ENCODE data around the gene NF2. TPM values are rescaled to one million over a fixed set of nuclear protein-coding genes. Genes with fewer than 3 reads are reported as not detected.

Gene NF2
- total and polyA plus RNA-seq, 9 donors: 6.8 to 51.3 (median 30.6) TPM

DNA sequence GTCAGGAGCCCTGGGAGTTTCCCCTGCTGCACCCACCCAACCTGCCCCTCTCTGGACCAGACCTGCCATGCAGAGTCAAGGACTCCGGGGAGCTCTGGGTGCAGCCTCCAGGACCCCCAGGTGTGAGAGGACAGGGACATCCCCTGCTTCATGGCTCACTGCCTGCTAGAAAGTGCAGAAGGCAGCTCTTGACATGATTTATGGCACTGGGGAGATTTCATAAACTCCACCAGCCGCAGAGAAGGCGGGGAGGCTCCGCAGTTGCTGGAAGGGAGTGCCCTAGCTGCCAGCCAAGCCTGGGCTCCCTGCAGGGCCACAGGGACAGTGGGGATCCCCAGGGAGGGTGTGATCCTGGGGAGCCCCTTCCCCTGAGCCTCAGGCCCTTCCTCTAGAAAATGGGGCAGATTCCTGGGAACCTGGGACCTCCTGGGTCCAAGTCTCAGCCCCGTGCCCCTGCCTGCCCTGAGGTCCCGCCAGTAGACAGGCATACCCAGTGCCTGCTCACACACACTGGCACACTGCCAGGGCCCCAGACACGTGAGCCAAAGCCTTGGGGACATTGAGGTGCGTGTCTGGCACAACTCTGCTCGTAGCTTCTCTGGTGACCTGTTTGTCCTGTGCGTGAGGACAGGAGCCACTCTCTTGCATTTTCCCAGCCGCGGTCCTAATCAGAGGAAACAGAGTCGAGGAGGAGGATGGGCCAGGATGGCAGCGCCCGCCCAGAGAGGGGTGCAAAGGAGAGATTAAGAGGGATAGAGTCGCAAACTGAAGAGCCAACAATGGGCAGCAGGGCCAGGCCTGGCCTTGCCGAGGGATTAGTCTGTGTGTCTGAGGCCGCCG is 130.1 kb downstream of the NF2 start:
- no peak for DNase-seq
- Histone ChIP-seq H3K36me3 (no peaks in the 10 kb centered on the region), H3K27me3 (no peaks in the 10 kb centered on the region), H3K4me1 (ENCODE audit: insufficient read depth) (no peaks in the 10 kb centered on the region), H3K4me3 (no peak overlapping the region), H3K27ac (no peak overlapping the region), H3K9me3 (no peaks in the 10 kb centered on the region)
- TF ChIP-seq POLR2A (IDR thresholded peaks at IDR 0.05) (no peak), CTCF (IDR thresholded peaks at IDR 0.05) (no peak), EP300 (IDR thresholded peaks at IDR 0.05) (no peak)
- intact Hi-C loops (cut with DNase I): no loop called here
- WGBS, 3 donors: 78 to 82% (median 81%) methylated on average over 17 to 19 of the region's 19 CpGs

- Histone ChIP-seq H3K27me3 (no peaks in the 10 kb centered on the region), H3K4me3 (no peak overlapping the region), H3K4me1 (ENCODE audit: insufficient read depth) (no peaks in the 10 kb centered on the region), H3K36me3 (no peaks in the 10 kb centered on the region), H3K27ac (no peak overlapping the region), H3K9me3 (no peaks in the 10 kb centered on the region)
- 92 to 94% (median 93%) methylated on average over 8 of the region's 8 CpGs for WGBS, 3 donors
- no peak for DNase-seq
- TF ChIP-seq EP300 (IDR thresholded peaks at IDR 0.05) (no peak), CTCF (IDR thresholded peaks at IDR 0.05) (no peak), POLR2A (IDR thresholded peaks at IDR 0.05) (no peak)
- intact Hi-C loops (cut with DNase I): no loop called here
Observed at GRCh38 chr22:29734406-29734805, 131.0 kb downstream of the NF2 start.

DNA sequence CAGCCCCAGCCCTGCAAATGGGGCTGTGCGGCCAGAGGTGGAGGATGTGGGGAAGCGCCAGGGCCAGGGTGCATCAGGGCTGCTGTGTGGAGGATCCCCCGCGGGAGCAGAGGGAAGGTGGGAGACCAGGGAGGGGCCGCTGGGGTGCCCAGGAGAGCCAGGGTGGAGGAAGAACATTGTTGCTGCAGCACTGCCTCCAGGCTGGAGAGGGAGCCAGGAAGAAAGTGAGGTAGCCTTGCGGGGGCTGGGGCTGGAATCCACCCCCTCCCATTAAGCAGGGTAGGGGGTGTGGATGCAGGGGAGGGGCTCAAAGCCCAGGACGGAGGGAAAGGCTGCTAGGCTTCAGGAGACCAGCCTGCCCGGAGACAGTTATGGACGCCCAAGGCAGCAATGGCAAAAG is 131.4 kb downstream of the NF2 start:
- Histone ChIP-seq H3K27ac (no peak overlapping the region), H3K4me3 (no peak overlapping the region), H3K27me3 (no peaks in the 10 kb centered on the region), H3K9me3 (no peaks in the 10 kb centered on the region), H3K36me3 (no peaks in the 10 kb centered on the region), H3K4me1 (ENCODE audit: insufficient read depth) (no peaks in the 10 kb centered on the region)
- TF ChIP-seq CTCF (IDR thresholded peaks at IDR 0.05) (no peak), EP300 (IDR thresholded peaks at IDR 0.05) (no peak), POLR2A (IDR thresholded peaks at IDR 0.05) (no peak)
- 74 to 80% (median 78%) methylated on average over 9 of the region's 9 CpGs for WGBS, 3 donors
- no peak for DNase-seq
- intact Hi-C loops (cut with DNase I): no loop called here

DNA sequence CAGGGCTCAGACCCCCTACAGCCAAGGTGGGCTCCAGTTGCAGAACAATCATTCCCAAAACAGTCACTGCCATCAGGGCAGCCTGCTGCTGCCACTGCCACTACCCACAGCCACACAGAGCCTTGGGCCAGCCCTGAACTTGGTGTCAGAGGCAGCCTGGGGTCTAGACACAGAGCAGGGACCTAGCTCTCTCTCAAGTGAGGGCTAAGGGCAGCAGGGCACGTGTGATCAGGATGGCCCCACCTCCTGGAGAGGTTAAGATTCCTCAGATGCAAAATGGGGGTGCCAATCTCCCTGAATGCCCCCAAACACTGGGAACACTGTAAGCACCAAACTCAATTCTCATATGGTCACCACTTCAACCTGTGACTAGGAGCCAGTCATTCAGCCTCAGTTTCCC is 132.0 kb downstream of the NF2 start:
- WGBS, 3 donors: 67 to 80% (median 71%) methylated on average over 1 of the region's 1 CpG
- TF ChIP-seq POLR2A (IDR thresholded peaks at IDR 0.05) (no peak), EP300 (IDR thresholded peaks at IDR 0.05) (no peak), CTCF (IDR thresholded peaks at IDR 0.05) (no peak)
- no peaks in the 10 kb centered on the region for H3K36me3 ChIP-seq

More for the DNA sequence above, 132.0 kb downstream of the NF2 start:
- intact Hi-C loops (cut with DNase I): no loop called here
- Histone ChIP-seq H3K4me1 (ENCODE audit: insufficient read depth) (no peaks in the 10 kb centered on the region), H3K9me3 (no peaks in the 10 kb centered on the region), H3K27ac (no peak overlapping the region), H3K4me3 (no peak overlapping the region), H3K27me3 (no peaks in the 10 kb centered on the region)
- no peak for DNase-seq

Measured in ovary (tissue), 9 donors.